ENCODE data around the gene SLC43A2. TPM values are rescaled to one million over a fixed set of nuclear protein-coding genes. Genes with fewer than 3 reads are reported as not detected.

SLC43A2 gene
- total RNA-seq, 1 experiment from 2014 or later: 5.6 TPM

GRCh38 chr17:1592751-1593629 is 35.6 kb downstream of the SLC43A2 start:
- POLR2A ChIA-PET: no interaction called here
- Mint-ChIP-seq H3K4me1 (ENCODE audit: insufficient read depth, unreplicated experiment) (peaks cover 11% of the 10 kb centered on the region), H3K36me3 (ENCODE audit: insufficient read depth, unreplicated experiment) (no peaks in the 10 kb centered on the region), H3K27me3 (ENCODE audit: insufficient read depth, unreplicated experiment) (no peaks in the 10 kb centered on the region), H3K27ac (ENCODE audit: low read depth, unreplicated experiment) (no peak overlapping the region), H3K9me3 (ENCODE audit: unreplicated experiment) (no peaks in the 10 kb centered on the region), H3K4me3 (ENCODE audit: unreplicated experiment) (no peak overlapping the region)
- BruUV-seq (replicated peaks): no TSS peak
- TF ChIP-seq CTCF (IDR thresholded peaks at IDR 0.05; ENCODE audit: unreplicated experiment): no peak
- intact Hi-C loops (cut with micrococcal nuclease): loop anchor here (5.0 kb wide), 1 partner anchor 34 kb away; the partner anchor contains the start of gene SLC43A2
- CTCF ChIA-PET: no interaction called here
- no peak for DNase-seq (ENCODE audit: unreplicated experiment)

DNA sequence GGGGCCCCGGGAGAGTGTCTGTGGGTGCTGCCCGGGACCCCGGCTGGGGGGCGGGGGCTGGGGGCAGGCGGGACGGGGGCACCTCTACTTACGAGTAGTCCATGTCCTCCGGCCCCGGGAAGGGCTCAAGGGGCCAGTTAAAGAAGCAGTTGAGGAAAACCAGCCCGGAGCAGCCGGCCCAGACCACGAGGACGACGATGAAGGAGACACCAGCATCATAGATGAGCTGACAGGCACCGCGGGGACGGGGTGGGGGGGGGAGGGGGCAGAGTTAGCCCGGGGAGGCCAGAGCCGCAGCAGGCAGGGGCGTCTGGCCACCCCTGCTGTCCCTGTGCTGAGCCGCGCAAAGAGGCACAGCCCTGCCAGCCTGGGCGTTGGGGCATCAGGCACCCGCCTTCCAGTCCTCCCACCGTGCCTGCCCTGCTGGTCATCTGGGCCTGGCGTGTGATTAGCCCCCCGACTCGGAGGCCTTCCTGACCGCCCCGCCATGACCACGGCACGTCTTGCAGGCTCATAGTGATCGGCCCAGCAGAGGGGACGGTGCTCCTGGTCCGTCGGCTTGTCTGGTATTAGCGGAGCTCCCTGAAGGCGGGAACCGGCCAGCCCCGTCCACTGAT is 37.1 kb downstream of the SLC43A2 start:
- DNase-seq (ENCODE audit: unreplicated experiment): no peak
- Mint-ChIP-seq H3K4me3 (ENCODE audit: unreplicated experiment) (no peak overlapping the region), H3K9me3 (ENCODE audit: unreplicated experiment) (no peaks in the 10 kb centered on the region), H3K36me3 (ENCODE audit: insufficient read depth, unreplicated experiment) (no peaks in the 10 kb centered on the region), H3K4me1 (ENCODE audit: insufficient read depth, unreplicated experiment) (peaks cover 11% of the 10 kb centered on the region), H3K27ac (ENCODE audit: low read depth, unreplicated experiment) (no peak overlapping the region), H3K27me3 (ENCODE audit: insufficient read depth, unreplicated experiment) (no peaks in the 10 kb centered on the region)
- CTCF ChIA-PET: interaction anchor here (0.7 kb wide), 1 partner anchor 17 kb away, joined by 3 read pairs; no protein-coding TSS in a partner anchor
- no peak for TF ChIP-seq CTCF (IDR thresholded peaks at IDR 0.05; ENCODE audit: unreplicated experiment)
- intact Hi-C loops (cut with micrococcal nuclease): loop anchor here (5.0 kb wide), 1 partner anchor 36 kb away; the partner anchor contains the start of gene SLC43A2
- BruUV-seq (replicated peaks): no TSS peak
- POLR2A ChIA-PET: interaction anchor here (0.8 to 1.5 kb wide), 3 partner anchors 14 to 37 kb away, joined by 3 read pairs; partner anchors contain the start of gene SLC43A2

DNA sequence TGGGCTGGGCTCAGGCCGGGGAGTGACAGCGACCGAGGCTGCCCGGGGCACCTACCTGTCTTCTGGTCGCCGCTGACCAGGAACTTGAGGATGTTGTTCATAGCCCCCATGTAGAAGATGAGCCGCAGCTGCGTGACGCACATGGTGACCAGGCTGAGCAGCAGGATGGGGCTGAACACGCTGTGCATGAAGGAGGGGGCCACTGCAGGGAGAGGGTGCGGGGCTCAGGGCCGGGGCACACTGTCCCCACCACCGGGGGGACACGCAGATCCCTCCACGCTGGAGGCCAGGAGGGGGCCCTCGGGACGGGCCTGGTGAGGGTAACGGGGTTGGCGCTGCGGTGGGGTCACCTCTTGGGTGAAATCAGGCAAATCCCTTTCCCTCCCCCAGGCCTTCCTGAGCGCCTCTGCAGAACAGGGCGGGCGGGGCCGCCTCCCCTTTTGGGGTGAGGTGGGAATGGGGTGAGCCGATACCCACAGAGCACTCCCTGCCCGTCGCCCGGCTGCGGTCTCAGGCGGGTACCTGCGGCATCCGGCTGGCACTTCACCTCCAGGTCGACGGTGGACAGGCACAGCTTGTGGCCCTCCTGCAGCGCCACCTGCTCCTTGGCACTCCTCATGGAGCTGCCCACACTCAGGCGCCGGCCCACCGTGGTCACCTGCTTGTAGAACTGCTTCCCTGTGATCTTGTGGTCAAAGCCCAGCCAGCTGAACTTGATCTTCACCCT is 37.7 kb downstream of the SLC43A2 start:
- TF ChIP-seq CTCF (IDR thresholded peaks at IDR 0.05; ENCODE audit: unreplicated experiment): no peak
- BruUV-seq (replicated peaks): no TSS peak
- Mint-ChIP-seq H3K27ac (ENCODE audit: low read depth, unreplicated experiment) (peak overlapping the region; percentile 64), H3K36me3 (ENCODE audit: insufficient read depth, unreplicated experiment) (no peaks in the 10 kb centered on the region), H3K4me1 (ENCODE audit: insufficient read depth, unreplicated experiment) (peaks cover 11% of the 10 kb centered on the region), H3K9me3 (ENCODE audit: unreplicated experiment) (no peaks in the 10 kb centered on the region), H3K4me3 (ENCODE audit: unreplicated experiment) (peak overlapping the region; percentile 52), H3K27me3 (ENCODE audit: insufficient read depth, unreplicated experiment) (no peaks in the 10 kb centered on the region)
- ChIA-PET CTCF (interaction anchor here (0.9 kb wide), 1 partner anchor 32 kb away, joined by 3 read pairs; no protein-coding TSS in a partner anchor), POLR2A (interaction anchor here (0.6 to 2.9 kb wide), 8 partner anchors 14 to 124 kb away, joined by 3 to 21 read pairs (median 4); partner anchors contain the start of genes RILP and SLC43A2)
- DNase-seq (ENCODE audit: unreplicated experiment): no peak
- intact Hi-C loops (cut with micrococcal nuclease): loop anchor here (5.0 kb wide), 1 partner anchor 36 kb away; the partner anchor contains the start of gene SLC43A2
